Vagina (tissue), 2 donors: ENCODE measurements around the gene CDR2L.
"Not testable (repeated sequence)": the region's sequence is repeated elsewhere in the genome, so short reads cannot be mapped to it uniquely, and the experiment has no call there.

Source experiments
- POLR2A ChIP-seq, 2 donors: fragments of 450-650 bp; IDR thresholded peaks; one replicate each; pipeline ENCODE4 v1.6.1; 2017; ENCODE audit warnings: antibody characterized with exemption in 2 of 2, mild to moderate bottlenecking in 2 of 2, moderate library complexity in 2 of 2
- TF ChIP-seq, protein P1 (sequence below), 3 experiments: fragments of 450-650 bp in 2 of 3; fragments of 200-600 bp in 1 of 3; sonication (generic) in 1 of 3; IDR thresholded peaks; one replicate each; pipeline ENCODE4 v1.5.1; 2017 to 2019; ENCODE audit warnings: antibody characterized with exemption in 3 of 3, mild to moderate bottlenecking in 2 of 3, moderate library complexity in 2 of 3

DNA sequence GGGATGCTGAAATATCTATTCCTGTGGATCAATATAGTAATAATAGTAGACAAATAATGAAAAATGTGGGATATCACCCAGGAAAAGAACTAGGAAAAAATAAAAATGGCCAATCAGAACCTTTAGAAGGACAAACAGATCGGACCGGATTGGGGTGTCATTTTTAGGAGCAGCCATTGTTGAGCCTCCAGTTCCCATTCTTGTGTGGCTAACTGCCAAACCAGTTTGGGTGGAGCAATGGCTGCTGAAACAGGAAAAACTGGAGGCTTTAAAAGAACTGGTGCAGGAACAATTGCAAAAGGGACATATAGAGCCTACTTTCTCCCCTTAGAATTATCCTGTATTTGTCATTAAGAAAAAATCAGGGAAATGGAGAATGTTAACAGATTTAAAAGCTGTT, 39.2 kb downstream of the CDR2L start:
- not testable (repeated sequence) for TF ChIP-seq POLR2A (IDR thresholded peaks at IDR 0.05)
- TF ChIP-seq, protein P1, sequence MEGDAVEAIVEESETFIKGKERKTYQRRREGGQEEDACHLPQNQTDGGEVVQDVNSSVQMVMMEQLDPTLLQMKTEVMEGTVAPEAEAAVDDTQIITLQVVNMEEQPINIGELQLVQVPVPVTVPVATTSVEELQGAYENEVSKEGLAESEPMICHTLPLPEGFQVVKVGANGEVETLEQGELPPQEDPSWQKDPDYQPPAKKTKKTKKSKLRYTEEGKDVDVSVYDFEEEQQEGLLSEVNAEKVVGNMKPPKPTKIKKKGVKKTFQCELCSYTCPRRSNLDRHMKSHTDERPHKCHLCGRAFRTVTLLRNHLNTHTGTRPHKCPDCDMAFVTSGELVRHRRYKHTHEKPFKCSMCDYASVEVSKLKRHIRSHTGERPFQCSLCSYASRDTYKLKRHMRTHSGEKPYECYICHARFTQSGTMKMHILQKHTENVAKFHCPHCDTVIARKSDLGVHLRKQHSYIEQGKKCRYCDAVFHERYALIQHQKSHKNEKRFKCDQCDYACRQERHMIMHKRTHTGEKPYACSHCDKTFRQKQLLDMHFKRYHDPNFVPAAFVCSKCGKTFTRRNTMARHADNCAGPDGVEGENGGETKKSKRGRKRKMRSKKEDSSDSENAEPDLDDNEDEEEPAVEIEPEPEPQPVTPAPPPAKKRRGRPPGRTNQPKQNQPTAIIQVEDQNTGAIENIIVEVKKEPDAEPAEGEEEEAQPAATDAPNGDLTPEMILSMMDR (IDR thresholded peaks at IDR 0.05) = not testable (repeated sequence)
